ENCODE measurements around the gene DNAH5. TPM values are rescaled to one million over a fixed set of nuclear protein-coding genes. Genes with fewer than 3 reads are reported as not detected.
"Not testable (repeated sequence)": the region's sequence is repeated elsewhere in the genome, so short reads cannot be mapped to it uniquely, and the experiment has no call there.

Gene DNAH5
- total RNA-seq, 1 donor from 2014 or later: 0.35 TPM

DNA sequence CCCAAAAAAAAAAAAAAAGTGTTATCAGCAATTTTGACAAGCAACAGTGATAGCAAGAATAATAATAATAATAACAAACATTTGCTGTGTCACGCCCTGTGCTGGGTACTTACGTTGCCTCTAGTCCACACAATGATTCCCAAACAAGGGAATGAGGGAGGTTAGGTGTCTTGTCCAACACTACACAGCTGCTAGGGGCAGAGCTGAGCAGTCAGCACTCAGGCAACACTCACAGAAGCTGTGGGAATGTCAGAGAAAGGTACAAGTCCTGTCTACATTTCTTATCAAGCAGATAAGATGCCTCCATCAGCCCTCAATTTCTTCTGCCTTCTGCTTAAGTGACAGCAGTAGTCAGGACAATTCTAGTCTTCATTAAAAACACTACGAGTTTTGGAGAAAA is 111.0 kb downstream of the DNAH5 start:
- no peak for DNase-seq (ENCODE audit: low spot score)

GRCh38 chr5:13831351-13831750 is 113.1 kb downstream of the DNAH5 start:
- no peak for DNase-seq (ENCODE audit: low spot score)

- no peak for DNase-seq (ENCODE audit: low spot score)
Observed at GRCh38 chr5:13830536-13830935, 114.0 kb downstream of the DNAH5 start.

DNA sequence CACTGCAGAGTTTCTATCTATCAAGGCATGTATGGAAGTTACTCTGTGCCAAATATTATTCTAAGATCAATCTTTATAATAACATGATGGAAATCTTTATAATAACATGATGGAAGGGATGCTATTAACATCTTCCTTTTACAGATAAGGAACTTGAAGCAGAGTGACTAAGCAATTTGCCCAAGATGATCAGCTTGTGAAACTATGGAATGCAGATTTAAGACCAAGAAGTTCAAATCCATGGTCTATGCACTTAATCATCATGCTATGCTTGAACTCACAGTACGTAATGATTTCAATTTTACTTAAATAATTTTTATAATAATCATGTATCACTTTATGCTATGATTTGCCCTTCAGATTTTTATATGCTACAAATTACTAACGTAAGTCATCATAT is 123.1 kb downstream of the DNAH5 start:
- DNase-seq (ENCODE audit: low spot score): no peak

GRCh38 chr5:13816126-13816525 is 128.4 kb downstream of the DNAH5 start:
- no peak for DNase-seq (ENCODE audit: low spot score)

DNA sequence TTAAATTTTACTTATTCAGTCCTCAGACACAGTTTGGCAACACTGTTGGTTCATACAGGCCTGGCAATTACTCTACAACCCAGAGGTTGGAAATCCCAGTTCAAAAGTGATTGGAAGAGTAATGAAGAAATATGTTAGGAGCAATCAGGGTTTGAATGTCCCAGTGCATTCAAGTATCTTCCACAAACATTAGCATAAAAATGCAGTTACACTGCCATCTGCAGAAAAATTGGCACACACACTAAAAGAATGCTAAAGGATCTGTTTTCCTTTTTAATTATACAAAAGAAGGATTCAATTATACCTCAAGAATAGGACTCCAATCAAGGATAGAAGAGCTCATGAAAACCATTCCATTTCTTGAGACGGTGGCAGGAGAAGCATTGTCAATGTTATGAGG is 130.2 kb downstream of the DNAH5 start:
- no peak for DNase-seq (ENCODE audit: low spot score)

DNA sequence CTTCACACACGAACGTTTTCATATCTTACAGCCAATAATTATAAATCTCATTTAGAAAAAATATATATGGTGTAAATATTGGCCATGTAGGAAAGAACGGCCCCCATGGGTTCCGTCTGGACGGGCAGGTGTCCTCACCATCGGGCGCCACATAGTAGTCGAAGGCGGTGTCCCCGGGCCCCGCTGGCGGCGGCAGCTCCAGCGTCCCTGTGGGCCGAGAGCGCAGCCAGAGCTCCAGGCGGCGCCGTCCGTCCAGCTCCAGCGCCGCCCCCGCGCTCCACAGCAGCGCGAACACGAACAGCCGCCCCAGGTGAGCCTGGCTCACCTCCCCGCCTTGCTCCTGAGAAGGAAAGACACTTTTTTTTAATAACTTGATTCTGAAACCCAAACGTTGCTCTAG is 134.6 kb downstream of the DNAH5 start:
- no peak for DNase-seq (ENCODE audit: low spot score)

DNA sequence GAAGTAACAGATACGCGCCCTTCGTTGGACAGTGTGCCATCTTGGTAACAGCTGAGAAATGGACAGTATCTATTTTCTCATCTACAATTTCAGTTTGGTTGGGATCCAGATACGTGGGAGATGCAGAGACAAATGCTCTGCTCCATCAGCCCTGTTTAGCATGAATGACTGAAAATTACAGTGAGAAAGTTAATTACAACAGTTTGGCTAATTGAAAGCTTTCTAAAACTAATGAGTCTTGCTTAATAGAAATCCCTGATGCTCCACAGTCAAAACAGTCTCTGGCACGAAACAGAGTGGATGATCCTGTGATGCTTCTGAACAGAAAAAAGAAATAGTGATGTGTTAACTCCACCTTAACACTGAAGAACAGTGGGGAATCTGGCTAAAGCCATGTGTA is 140.2 kb downstream of the DNAH5 start:
- no peak for DNase-seq (ENCODE audit: low spot score)

- not testable (repeated sequence) for DNase-seq (ENCODE audit: low spot score)
Observed at GRCh38 chr5:13798569-13798968, 145.9 kb downstream of the DNAH5 start.

DNA sequence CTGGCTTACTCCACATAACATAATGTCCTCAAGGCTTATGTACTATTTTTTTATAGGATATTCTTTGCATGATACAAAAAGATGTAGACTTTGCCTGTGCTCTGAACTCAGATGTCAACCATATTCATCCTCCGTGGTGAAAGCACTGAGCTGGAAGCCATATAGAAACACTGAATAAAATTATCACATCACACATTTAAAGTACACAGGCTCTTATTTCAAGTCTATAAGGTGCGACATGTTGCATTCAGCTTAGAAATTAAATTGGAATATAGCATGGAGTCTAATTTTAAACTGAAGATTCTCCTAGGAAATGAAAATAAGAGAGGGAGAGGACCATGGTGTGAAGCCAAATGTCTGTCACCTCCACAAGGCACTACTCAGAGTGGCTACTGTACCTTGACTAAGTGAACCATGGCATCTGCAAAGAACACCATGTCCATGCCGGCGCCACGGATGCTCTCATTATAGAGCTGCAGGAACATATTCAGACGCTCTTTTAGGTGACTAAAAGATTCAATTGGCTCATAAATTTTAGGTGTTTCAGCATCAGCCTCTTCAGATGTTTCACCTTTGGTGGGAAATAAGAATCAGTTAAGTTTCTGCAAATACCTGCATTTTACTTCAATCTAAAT is 158.6 kb downstream of the DNAH5 start:
- no peak for DNase-seq (ENCODE audit: low spot score)

GRCh38 chr5:13783726-13784125 is 160.8 kb downstream of the DNAH5 start:
- no peak for DNase-seq (ENCODE audit: low spot score)

DNA sequence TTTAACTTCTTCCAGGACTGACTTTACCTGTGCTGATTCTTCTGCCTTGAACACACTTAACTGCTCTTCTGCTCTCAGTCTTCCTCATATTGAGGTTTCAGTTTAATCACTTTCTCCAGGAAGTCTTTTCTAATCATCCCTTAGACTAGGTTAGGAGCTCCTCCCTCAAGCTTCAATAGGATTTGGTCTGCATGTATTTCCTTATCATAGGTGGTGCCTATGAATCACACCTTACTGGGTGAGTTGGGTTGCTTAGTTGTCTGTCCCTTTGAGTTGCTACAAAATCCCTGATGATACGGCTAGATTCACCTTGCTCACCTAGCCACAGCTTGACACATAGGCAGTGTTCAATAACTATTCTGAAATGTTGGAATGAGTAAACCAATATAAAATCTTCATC is 164.4 kb downstream of the DNAH5 start:
- no peak for DNase-seq (ENCODE audit: low spot score)

DNA sequence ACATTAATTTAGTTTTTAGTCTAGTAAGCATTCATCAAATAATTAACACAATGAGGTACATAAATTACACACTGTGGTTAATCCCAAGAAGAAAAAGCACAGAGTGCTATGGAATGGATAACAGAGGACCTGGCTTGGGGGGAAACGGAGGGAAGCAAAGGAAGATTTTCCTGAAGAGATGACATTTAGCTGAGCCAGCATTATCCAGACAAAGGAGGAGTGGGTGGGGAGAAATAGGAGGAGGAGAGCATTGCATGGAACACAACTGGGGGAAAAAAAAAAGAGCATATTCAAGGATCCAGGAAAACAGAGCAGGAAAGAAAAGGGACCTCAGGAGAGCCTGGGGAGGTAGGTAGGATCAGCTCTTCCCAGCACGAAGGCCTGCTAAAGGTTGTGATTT is 170.8 kb downstream of the DNAH5 start:
- DNase-seq (ENCODE audit: low spot score): no peak

DNA sequence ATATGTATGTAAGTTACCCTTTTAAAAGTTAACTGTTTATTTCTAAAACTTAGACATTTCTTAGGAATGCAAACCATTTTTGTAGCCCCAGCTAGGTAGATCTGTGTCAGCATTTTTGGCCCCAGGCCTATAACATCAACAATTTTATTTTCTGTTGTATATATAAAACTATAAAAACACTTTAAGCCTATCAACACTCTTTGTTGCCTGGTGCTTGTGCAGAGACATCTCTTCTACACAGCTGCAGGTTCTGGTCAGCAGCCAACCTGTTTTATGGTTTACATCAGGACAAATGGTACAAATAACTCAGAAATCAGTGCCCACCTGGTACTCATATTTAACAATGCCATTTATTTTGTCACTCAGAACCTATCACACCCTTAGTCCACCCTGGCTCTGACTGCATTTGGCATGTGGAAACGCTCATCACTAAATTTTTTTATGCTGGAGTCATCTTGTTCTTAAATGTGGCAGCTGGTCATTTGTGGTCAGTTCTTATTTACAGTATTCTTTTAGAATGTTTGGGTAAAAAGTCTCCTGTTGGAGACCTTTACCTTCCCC is 173.4 kb downstream of the DNAH5 start:
- DNase-seq (ENCODE audit: low spot score): no peak

- no peak for DNase-seq (ENCODE audit: low spot score)
Observed at GRCh38 chr5:13766236-13766635, 178.3 kb downstream of the DNAH5 start.

GRCh38 chr5:13763719-13764118 is 180.8 kb downstream of the DNAH5 start:
- no peak for DNase-seq (ENCODE audit: low spot score)

DNA sequence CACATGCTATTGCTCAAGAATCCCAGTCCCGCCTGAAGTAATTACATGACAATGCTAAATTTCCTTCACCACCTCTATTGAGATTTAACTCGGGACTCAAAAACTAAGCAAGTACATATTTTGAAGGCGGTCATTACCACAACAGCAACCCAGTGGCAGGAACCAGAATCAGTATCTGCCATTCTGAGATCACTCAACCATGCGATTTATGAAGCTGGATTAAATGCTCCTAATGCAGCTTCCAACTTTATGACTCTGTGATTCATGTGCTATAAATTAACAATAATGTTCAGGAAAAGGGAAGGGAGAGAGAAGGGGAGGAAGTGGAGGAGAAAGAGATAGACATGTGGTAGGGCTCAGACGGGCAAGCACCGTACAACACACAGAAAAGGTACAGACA is 194.7 kb downstream of the DNAH5 start:
- DNase-seq (ENCODE audit: low spot score): no peak

DNA sequence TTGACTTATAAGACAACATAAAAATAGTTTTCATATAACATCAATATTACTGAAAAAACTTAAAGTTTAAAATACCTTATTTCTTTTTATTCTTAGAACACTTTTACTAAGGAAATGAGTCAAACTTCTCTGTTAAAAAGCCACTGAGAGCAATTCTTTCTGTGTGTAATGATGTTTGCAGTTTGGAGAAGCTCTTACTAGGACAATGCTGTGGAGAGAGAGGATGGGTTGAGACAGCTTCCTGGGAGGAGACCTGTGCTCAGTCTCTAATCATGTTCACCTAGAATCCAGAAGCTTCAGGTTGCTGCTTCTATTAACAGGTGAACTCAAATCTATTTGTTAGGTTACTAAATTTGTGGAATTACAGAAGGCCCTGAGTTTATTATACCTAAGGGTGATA is 198.5 kb downstream of the DNAH5 start:
- DNase-seq (ENCODE audit: low spot score): no peak

- DNase-seq (ENCODE audit: low spot score): no peak
Observed at GRCh38 chr5:13745508-13745907, 199.0 kb downstream of the DNAH5 start.

- no peak for DNase-seq (ENCODE audit: low spot score)
Observed at GRCh38 chr5:13740471-13740870, 204.0 kb downstream of the DNAH5 start.

GRCh38 chr5:13739479-13739878 is 205.0 kb downstream of the DNAH5 start:
- DNase-seq (ENCODE audit: low spot score): no peak

DNA sequence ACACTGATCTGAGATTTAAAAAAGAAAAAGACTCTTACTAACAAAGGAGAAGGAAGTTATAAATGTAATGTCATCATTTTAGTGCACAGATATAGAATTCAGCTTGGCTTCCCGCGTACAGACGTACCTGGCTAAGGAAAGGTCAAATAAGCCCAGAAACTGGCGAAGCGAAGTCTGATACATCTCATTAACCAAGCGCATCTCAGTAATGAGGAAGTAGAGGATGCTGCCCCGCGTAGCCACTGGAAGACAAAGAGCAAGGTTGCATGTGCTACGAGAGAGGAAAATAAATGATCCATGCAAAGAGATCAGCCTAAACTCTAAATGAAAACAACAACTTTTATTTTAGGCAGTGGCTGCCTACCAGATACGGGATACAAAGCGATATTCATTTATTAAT is 208.8 kb downstream of the DNAH5 start:
- DNase-seq (ENCODE audit: low spot score): no peak

DNA sequence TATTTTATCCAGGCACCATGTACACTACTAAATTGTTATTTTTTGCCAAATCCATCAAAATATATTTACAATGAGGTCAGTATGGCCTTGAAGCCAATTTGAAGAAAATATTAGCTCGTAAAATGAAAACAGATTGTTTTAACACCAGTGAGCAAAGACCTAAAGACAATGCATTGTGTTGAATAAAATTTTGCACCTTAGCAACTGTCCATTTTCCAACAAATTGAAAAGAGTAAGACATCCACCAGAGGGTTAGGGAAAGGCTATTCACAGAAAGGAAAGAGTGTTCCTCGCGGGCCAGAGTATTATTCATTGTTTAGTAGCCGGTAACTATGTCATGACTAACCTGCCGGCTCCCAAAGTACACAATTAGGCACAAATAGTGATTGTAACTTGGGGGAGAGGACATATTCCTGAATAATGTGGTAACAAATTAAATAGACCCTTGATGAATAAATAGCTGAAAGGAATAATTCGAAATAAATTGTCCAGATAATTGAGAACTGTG is 213.3 kb downstream of the DNAH5 start:
- DNase-seq (ENCODE audit: low spot score): no peak
